ENCODE results near the gene FRS3.
"Not testable (repeated sequence)": the region's sequence is repeated elsewhere in the genome, so short reads cannot be mapped to it uniquely, and the experiment has no call there.

Gene FRS3

GRCh38 chr6:41767112-41767833 lies 12.4 kb downstream of the FRS3 start:
- DNase-seq, result no peak

DNA sequence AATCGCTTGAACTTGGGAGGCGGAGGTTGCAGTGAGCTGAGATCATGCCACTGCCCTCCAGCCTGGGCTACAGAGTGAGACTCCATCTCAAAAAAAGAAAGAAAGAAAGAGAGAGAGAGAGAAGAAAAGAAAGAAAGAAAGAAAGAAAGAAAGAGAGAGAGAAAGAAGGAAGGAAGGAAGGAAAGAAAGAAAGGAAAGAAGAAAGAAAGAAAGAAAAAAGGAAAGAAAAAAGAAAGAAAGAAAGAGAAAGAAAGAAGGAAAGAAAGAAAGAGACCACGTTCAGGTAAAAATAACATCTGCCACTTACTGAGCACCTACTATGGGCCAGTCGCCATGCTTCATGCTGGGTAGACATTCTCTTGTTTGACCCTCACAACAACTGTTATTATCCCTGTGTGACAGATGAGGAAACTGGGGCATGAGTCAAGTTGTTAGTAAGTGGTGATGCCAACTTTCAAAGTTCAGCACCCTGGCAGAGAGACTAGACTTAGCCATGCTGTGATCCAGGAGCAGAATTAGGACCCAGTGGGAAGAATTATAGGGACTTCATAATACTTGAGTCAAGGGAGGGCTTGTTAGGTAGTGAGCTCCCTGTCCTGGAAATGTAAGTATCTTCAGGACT lies 13.5 kb downstream of the FRS3 start:
- not testable (repeated sequence) for DNase-seq

- no peak for DNase-seq
Observed at GRCh38 chr6:41763470-41763869, 16.2 kb downstream of the FRS3 start.

DNA sequence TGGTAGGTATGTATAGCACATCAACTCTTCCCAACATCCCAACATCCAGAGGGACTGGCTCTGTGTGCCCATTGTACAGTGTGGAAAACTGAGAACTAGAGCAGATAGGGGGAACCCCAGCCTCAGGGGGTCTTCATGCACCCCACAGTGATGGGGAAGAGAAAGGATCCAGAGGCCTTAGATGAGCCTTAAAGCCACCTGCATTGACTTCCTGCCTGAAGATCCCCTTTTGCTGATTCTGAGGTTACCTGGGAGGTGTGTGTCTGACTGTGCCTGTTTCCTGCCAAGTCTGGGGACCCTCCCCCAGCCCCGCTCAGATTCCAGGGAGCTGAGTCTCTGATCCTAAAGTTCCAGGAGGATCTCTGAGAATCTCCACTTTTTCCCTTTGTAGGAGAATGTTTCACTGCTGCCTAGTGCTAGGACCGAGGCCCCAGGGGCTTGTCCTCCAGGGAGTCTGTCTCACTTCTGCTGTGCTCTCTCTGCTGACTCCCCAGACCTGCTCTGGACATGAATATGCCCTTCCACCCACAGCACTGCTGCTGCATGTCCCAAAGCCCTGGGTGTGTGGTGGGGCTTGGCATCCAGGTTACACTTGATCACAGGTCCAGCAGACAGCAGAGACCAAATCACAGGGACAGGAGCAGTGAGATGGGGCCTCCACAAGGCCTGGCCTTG lies 19.7 kb downstream of the FRS3 start:
- no peak for DNase-seq

DNA sequence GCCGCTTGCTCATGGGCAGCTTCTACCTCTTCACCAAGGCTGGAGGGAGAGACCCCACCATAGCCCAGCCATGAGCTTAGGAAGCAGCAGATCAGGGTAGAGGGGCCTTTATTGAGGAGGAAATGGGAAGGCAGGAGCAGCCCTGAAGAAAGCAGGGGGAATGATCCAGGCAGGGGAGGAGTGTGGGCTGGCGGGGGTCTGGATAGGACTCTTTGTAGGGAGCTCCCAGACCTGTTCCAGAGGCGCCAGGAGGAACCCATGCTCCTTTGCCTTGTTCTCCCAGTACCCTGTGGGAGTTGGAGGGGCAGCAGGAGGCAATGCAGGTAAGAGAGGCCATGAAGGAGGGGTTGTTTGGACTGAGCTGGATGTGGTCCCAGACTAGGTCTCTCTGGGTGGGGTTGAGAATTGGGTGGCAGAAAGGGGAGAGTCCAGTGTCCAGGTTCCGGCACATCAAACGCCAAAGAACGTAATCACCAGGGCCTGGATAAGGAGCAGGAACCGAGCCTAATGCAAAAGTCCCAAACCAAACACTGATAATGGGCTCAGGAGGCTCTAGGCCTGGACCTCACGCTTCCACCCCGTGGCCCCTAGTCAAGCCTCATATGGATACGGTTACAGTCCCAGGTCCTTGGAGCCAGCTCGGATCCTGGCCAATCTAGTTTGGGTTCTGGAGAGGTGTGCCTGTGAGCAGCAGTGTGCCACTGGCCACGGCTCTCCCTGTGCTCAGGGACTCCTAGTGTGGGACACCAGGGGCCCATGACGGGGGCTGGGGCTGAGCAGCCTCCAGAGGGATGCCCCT lies 20.4 kb downstream of the FRS3 start:
- no peak for DNase-seq

- no peak for DNase-seq
Observed at GRCh38 chr6:41758641-41759035, 21.1 kb downstream of the FRS3 start.

DNA sequence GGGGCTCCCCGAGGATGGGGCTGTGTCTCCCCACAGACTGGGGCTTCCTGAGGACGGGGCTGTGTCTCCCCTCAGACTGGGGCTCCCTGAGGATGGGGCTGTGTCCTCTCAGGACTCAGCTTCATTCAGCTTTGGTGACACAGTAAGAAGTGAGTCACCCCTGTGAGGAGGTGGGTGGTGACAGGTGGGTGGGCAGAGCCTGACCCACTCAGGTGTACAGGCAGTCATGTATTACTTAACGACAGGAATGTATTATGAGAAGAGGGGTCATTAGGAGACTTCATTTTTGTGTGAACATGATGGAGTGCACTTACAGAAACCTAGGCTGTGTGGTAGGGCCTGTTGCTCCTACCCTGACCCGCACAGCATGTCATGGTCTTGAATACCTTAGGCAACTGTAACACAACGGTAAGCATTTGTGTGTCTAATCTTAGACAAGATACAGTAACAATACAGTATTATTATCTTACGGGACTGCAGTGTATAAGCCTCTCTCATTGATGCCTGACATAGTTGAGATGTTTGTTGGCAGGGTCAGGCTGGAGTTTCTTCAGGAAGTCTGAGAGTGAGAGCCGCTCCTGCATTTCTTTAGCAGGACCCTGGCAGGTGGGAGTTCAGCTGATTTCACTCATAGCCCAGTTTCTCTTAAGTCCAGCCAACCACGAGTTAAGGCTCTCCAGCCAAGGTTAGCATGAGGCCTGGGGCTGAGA lies 21.6 kb downstream of the FRS3 start:
- DNase-seq, result no peak

DNA sequence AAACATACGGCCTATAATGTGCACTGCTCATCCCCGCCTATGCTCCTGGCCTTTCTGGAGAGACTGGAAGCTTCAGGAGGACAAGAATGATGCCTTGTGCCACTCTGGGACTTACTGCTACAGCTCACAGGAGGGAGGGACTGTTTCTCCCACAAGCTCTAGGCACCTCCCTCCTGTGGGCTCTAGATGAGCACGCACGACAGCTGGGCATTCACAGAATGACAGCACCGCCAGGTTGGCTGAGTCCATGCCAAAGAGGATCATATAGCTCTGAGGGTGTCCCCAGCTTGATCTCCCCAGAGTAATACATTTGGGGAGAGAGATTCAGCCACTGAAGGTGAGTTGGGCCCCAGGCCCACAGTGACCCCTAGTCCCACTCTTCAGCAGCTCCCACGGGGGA lies 22.4 kb downstream of the FRS3 start:
- no peak for DNase-seq

DNA sequence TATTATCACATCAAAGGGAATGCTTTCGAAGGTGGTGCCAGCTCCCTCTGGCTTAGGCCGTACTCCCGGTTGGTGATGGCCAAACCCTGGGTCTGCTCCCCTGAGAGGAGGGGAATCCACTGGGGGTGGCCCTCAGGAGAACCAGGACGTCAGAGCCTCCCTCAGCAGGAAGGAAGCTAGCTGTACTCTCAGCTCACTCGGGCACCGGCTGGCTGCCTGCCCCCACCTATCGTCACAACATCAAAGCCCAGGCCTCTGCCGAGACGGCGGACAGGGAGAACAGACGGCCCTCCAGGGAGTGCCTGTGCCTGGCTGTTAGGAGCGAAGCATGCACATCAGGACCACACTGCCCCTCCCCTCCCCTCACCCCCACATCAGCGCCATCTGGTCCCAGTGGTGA lies 23.3 kb downstream of the FRS3 start:
- no peak for DNase-seq

DNA sequence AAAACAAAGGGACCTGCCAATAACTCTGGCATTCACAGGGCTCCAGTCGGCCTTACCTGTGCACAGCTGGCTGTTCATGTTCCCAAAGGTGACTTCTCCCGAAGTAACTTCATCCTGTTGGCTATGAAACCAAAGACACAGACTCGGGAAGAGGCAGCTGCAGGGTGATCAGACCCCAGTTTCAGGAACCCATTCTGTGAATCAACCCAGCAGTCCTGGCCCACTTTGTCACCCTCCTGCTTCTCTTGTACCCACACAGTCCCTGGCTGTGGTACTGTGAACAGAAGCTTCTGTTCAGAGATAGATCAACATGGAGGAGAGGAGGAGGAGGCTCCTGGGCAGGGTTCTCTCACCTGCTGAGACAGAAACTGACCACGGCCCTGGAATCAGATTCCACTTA lies 23.8 kb downstream of the FRS3 start:
- DNase-seq, result no peak

GRCh38 chr6:41750374-41750773 lies 29.3 kb downstream of the FRS3 start:
- no peak for DNase-seq

- DNase-seq, result no peak
Observed at GRCh38 chr6:41748542-41748941, 31.2 kb downstream of the FRS3 start.

GRCh38 chr6:41748102-41748477 lies 31.6 kb downstream of the FRS3 start:
- no peak for DNase-seq

- no peak for DNase-seq
Observed at GRCh38 chr6:41747256-41748101, 32.2 kb downstream of the FRS3 start, which contains the start of gene PGC. Gene PGC, minus strand, starts transcription at chr6:41747397. Its CDS starts 63 bp downstream, at chr6:41747334.

DNA sequence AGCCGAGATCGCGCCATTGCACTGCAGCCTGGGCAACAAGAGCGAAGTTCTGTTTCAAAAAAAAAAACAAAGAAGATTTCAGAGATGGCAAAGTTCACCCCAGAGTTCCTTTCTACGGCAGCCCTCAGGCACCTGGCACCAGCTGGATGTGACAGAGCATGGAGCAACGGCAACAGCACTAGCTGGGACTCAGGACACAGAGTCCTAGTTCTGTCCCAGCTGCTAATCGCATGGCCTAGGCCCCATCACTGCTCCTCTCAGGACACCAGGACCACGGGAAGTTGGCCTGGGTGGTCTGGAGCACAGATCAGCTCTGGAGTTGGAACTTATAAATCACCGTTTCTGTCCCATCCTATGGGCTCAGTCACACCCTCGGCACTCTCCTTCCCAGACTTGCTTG lies 33.6 kb downstream of the FRS3 start:
- no peak for DNase-seq

DNA sequence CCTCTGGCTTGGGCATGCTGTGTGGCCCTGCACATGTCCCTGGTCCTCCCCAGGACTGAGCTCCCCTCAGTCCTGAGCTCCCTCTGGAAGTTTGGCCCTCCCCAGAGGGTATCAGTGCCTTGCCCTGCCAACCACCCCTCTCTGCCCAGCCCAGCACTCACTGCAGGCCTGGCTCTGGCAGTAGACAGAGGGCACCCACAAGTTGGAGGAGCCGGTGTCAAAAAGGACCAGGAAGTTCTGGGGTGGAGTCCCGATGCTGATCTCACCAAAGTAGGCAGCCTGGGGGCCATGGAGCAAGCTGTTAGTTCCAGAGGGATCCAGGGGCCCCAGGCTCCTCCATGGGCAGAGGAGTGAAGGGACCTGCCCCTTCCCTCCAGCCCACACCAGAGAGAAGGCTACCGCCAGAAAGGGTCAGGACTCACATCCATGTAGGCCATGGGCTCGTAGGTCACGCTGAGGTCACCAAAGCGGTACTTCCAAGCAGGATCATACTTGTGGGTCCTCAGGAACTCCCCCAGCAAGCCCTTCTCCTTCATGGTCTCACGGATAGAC lies 35.4 kb downstream of the FRS3 start:
- DNase-seq, result no peak

GRCh38 chr6:41743406-41744235 lies 36.1 kb downstream of the FRS3 start:
- no peak for DNase-seq

DNA sequence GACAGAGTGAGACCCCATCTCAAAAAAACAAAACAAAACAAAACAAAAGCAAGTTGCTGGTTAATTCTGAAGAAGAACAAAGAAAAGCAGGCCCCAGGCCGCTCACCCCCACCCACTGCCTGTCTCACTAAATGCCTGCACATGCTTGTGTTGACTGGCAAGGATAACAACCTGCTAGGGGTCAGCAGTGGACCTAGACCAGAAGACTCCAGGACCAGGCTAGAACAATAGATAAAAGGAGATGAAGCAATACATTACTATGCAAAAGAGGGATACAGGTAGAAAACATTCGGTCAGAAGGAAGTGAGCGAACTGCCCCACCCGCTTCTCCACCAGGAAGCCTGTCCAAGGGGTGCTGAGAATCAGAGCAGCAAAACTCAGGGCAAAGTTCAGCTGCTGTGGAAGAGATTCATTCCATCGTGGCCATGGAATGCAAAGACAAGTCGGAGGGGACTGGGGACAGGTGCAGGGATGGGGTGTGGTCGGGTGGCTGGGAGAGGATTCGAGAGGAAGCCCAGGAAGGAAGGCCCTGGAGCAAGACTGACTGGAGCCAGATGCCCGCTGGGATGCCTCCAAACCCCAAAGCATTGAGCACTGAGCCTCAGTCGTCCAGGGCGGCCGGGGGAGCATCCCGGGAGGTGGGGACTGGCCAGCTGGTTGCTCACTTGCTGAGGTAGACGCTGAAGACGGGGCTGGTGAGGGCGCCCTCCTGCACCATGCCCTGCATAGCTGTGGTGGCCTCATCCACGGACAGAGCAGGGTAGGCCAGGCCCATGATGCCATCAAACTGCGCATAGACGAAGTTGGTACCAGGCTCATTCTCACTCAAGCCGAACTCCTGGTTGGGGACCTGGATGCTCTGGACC lies 37.8 kb downstream of the FRS3 start:
- no peak for DNase-seq

DNA sequence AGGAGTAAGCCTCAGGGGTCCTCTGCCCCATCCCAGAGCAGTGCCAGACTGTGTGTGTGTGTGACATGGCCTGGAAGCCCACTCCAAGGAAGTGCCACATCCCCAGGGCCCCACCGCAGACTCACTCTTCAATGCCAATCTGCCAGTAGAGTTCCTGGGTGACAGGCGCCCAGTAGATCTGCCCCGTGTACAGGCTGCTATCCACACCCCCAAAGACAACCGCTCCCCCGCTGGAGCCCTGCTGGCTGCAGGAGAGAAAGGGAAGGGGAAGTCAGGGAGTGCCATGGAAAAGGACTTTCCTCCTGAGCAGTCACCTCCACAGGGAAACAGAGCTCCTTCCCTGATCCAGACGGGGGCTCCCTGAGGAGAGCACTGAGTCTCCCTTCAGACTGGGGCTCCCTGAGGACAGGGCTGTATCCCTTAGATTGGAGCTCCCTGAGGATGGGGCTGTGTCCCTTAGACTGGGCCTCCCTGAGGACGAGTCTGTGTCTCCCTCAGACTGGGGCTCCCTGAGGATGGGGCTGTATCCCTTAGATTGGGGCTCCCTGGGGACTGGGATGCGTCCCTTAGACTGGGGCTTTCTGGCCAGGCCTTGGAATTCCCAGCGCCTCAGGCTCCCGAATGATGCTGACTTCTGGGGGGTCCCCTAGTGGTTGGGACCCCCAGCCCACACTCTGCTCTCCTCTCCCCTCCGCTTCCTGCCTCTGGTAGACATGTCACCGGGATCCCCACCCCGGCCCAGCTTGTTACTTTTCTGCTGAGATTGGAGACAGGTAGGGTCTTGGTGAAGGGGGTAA lies 39.1 kb downstream of the FRS3 start:
- no peak for DNase-seq
